Pons (tissue), 1 donor: ENCODE measurements around the gene EXPH5.

ENCODE experiments used
- DNase-seq: peaks from one replicate; pipeline ENCODE4 v3.0.0-alpha.2; 2016; ENCODE audit warnings: low spot score

Gene EXPH5

GRCh38 chr11:108518581-108518980 lies 75.0 kb downstream of the EXPH5 start:
- no peak for DNase-seq

- DNase-seq, result no peak
Observed at GRCh38 chr11:108516125-108516524, 77.4 kb downstream of the EXPH5 start.

- DNase-seq, result no peak
Observed at GRCh38 chr11:108512708-108513107, 80.9 kb downstream of the EXPH5 start.

GRCh38 chr11:108511851-108512474 lies 81.6 kb downstream of the EXPH5 start:
- no peak for DNase-seq

GRCh38 chr11:108508653-108509593 lies 84.6 kb downstream of the EXPH5 start:
- no peak for DNase-seq

GRCh38 chr11:108501396-108501795 lies 92.2 kb downstream of the EXPH5 start:
- DNase-seq, result no peak

- DNase-seq, result no peak
Observed at GRCh38 chr11:108500721-108501120, 92.8 kb downstream of the EXPH5 start.

- no peak for DNase-seq
Observed at GRCh38 chr11:108500169-108500568, 93.4 kb downstream of the EXPH5 start.

- DNase-seq, result no peak
Observed at GRCh38 chr11:108498816-108499408, 94.7 kb downstream of the EXPH5 start.

GRCh38 chr11:108498046-108498815 lies 95.3 kb downstream of the EXPH5 start, which contains the start of gene POGLUT3:
POGLUT3 (minus strand) TSS chr11:108498384; CDS start chr11:108498366, 18 bp downstream.
- peak; percentile 10 for DNase-seq

GRCh38 chr11:108497317-108498045 lies 96.1 kb downstream of the EXPH5 start:
- peak; percentile 74 for DNase-seq

- DNase-seq, result no peak
Observed at GRCh38 chr11:108496643-108497256, 96.8 kb downstream of the EXPH5 start.

GRCh38 chr11:108495326-108495725 lies 98.2 kb downstream of the EXPH5 start:
- no peak for DNase-seq

GRCh38 chr11:108494182-108494581 lies 99.4 kb downstream of the EXPH5 start:
- DNase-seq, result no peak

- DNase-seq, result no peak
Observed at GRCh38 chr11:108491936-108492335, 101.6 kb downstream of the EXPH5 start.

GRCh38 chr11:108486828-108487227 lies 106.7 kb downstream of the EXPH5 start:
- DNase-seq, result no peak

GRCh38 chr11:108486331-108486730 lies 107.2 kb downstream of the EXPH5 start:
- no peak for DNase-seq

- DNase-seq, result no peak
Observed at GRCh38 chr11:108483163-108483562, 110.4 kb downstream of the EXPH5 start.

- DNase-seq, result no peak
Observed at GRCh38 chr11:108474664-108475463, 118.7 kb downstream of the EXPH5 start.

- DNase-seq, result no peak
Observed at GRCh38 chr11:108472681-108473080, 120.9 kb downstream of the EXPH5 start.
